ENCODE data around the gene CCL11. TPM values are rescaled to one million over a fixed set of nuclear protein-coding genes. Genes with fewer than 3 reads are reported as not detected.

Gene CCL11
- total RNA-seq, 1 donor from 2014 or later: not detected

DNA sequence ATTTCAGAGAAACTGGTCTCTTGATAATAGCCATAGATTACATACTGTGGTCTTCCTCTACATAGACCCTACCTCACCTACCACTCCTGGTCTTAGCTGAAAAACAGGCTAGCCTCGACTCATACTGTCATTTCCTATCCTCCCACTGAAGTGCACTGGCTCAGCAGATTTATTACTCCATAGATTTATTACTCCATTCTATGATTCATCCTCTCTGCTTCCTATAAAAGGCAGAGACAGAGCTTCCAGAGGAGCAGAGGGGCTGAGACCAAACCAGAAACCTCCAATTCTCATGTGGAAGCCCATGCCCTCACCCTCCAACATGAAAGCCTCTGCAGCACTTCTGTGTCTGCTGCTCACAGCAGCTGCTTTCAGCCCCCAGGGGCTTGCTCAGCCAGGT lies 15.6 kb upstream of the CCL11 start, which contains the start of gene CCL7:
TSS of gene CCL7 (plus strand) at position 253 of the 400 bp plus-strand sequence. CDS start at position 323, 70 bp downstream.
- H3K27me3 Mint-ChIP-seq: peaks cover 46% of the 10 kb centered on the region
- H3K36me3 Mint-ChIP-seq (ENCODE audit: low read depth): no peaks in the 10 kb centered on the region
- H3K4me1 Mint-ChIP-seq: no peaks in the 10 kb centered on the region
- no peak within 1 kb of the TSS for H3K4me3 Mint-ChIP-seq
- no peak for DNase-seq
- H3K27ac Mint-ChIP-seq: no peak within 1 kb of the TSS
- intact Hi-C loops (cut with micrococcal nuclease): no loop called here
- H3K9me3 Mint-ChIP-seq: no peaks in the 10 kb centered on the region

DNA sequence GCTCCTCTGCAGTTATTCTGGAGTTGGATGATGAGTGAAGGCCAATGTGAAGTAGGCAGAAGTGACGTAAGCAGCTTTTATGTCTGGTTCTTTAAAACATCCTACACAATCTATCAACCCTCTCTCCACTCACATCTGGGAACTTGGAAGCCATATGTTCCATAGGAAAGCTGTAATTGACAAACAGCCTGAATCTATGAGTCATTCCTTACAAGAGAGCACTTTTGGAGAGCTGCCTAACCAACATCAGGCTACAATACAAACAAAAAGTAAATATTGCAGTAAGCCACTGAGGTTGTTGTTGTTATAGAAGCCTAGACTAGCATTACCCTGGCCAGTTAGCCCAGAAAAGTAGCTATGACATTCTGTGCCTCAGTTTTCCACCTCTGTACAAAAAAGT lies 9.7 kb upstream of the CCL11 start:
- Mint-ChIP-seq H3K36me3 (ENCODE audit: low read depth) (no peaks in the 10 kb centered on the region), H3K4me1 (no peaks in the 10 kb centered on the region), H3K27ac (no peak overlapping the region), H3K9me3 (no peaks in the 10 kb centered on the region), H3K27me3 (peaks cover 51% of the 10 kb centered on the region), H3K4me3 (no peak overlapping the region)
- intact Hi-C loops (cut with micrococcal nuclease): no loop called here
- DNase-seq: no peak

- Mint-ChIP-seq H3K36me3 (ENCODE audit: low read depth) (no peaks in the 10 kb centered on the region), H3K4me3 (no peak overlapping the region), H3K27ac (no peak overlapping the region), H3K4me1 (no peaks in the 10 kb centered on the region), H3K27me3 (peaks cover 54% of the 10 kb centered on the region), H3K9me3 (no peaks in the 10 kb centered on the region)
- DNase-seq: no peak
- intact Hi-C loops (cut with micrococcal nuclease): no loop called here
These were observed 8.7 kb upstream of the CCL11 start for GRCh38 chr17:34276826-34277225.

GRCh38 chr17:34283571-34283970 lies 2.0 kb upstream of the CCL11 start:
- no peak overlapping the region for H3K27ac Mint-ChIP-seq
- no peak overlapping the region for H3K4me3 Mint-ChIP-seq
- H3K4me1 Mint-ChIP-seq: no peaks in the 10 kb centered on the region
- no peaks in the 10 kb centered on the region for H3K36me3 Mint-ChIP-seq (ENCODE audit: low read depth)
- no peaks in the 10 kb centered on the region for H3K9me3 Mint-ChIP-seq
- peaks cover 44% of the 10 kb centered on the region for H3K27me3 Mint-ChIP-seq
- intact Hi-C loops (cut with micrococcal nuclease): no loop called here
- peak; percentile 8 for DNase-seq

DNA sequence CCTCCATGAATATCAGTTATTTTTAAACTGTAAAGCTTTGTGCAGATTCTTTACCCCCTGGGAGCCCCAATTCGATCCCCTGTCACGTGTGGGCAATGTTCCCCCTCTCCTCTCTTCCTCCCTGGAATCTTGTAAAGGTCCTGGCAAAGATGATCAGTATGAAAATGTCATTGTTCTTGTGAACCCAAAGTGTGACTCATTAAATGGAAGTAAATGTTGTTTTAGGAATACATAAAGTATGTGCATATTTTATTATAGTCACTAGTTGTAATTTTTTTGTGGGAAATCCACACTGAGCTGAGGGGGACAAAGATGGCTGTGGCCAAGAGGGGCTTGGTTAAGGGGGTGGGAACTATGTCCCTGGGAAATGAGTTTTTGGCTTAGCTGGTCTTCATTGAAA lies 2.3 kb downstream of the CCL11 start:
- Mint-ChIP-seq H3K36me3 (ENCODE audit: low read depth) (no peaks in the 10 kb centered on the region), H3K27me3 (peaks cover 21% of the 10 kb centered on the region), H3K9me3 (no peaks in the 10 kb centered on the region), H3K4me3 (no peak overlapping the region), H3K27ac (no peak overlapping the region), H3K4me1 (no peaks in the 10 kb centered on the region)
- no peak for DNase-seq
- intact Hi-C loops (cut with micrococcal nuclease): no loop called here

DNA sequence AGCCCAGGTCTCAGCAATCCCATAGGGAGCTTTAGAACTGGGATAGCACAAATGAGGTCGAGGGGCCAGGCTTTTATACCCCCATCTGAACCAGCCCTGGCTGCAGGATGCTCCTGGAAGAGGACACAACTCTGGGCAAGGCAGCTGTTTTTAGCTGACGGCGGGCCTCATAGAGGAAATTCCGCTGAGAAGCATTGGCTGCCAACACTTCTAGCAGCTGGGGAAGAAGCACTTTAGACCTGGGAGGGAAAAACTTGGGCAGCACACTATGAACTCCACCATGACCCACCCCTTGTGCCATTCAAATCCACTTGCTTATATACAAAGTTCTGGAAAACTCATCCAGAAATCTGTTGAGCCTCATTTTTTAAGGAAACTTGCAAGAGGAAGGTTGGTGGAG lies 5.0 kb downstream of the CCL11 start:
- Mint-ChIP-seq H3K27ac (no peak overlapping the region), H3K4me1 (no peaks in the 10 kb centered on the region), H3K36me3 (ENCODE audit: low read depth) (no peaks in the 10 kb centered on the region), H3K9me3 (no peaks in the 10 kb centered on the region), H3K27me3 (peaks cover 18% of the 10 kb centered on the region), H3K4me3 (no peak overlapping the region)
- no peak for DNase-seq
- intact Hi-C loops (cut with micrococcal nuclease): no loop called here

DNA sequence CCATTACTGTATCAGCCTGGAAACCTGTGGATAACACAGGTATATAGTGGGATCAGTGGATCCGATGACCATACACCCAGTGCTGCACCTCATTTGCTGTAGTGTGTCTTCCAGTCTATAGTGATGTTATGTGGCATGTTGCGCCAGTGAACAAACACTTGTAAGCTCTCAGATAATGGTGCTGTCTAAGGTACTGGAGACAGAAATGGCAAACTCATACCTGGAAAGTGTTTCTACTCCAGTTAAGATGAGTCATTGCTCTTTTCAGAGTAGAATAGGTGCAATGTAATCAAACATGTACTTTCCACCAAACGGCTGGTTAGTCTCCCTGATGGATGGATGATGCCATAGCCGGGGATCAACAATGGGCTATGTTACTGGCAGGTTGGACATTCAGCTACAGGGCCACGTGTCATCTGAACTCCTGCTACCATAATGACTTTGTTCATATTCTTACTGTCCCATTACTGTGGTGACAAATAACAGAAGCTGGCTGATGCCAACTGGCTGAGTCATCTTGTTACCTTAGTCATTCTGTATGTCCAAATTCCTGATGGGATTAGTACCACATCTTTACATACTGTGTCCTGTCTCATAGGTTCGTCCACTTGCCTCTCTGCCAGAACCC lies 6.3 kb downstream of the CCL11 start:
- no peak for DNase-seq
- Mint-ChIP-seq H3K9me3 (no peaks in the 10 kb centered on the region), H3K4me1 (no peaks in the 10 kb centered on the region), H3K27me3 (peaks cover 14% of the 10 kb centered on the region), H3K27ac (no peak overlapping the region), H3K4me3 (no peak overlapping the region), H3K36me3 (ENCODE audit: low read depth) (no peaks in the 10 kb centered on the region)
- intact Hi-C loops (cut with micrococcal nuclease): no loop called here

GRCh38 chr17:34299027-34299426 lies 13.5 kb downstream of the CCL11 start:
- Mint-ChIP-seq H3K27ac (no peak overlapping the region), H3K4me3 (no peak overlapping the region), H3K27me3 (peaks cover 7% of the 10 kb centered on the region), H3K4me1 (peaks cover 22% of the 10 kb centered on the region), H3K36me3 (ENCODE audit: low read depth) (no peaks in the 10 kb centered on the region), H3K9me3 (peaks cover 6% of the 10 kb centered on the region)
- no peak for DNase-seq
- intact Hi-C loops (cut with micrococcal nuclease): no loop called here

GRCh38 chr17:34299956-34300577 lies 14.5 kb downstream of the CCL11 start:
- Mint-ChIP-seq H3K9me3 (peaks cover 6% of the 10 kb centered on the region), H3K36me3 (ENCODE audit: low read depth) (no peaks in the 10 kb centered on the region), H3K4me1 (peaks cover 23% of the 10 kb centered on the region), H3K27me3 (peaks cover 8% of the 10 kb centered on the region), H3K4me3 (no peak overlapping the region), H3K27ac (no peak overlapping the region)
- no peak for DNase-seq
- intact Hi-C loops (cut with micrococcal nuclease): no loop called here

DNA sequence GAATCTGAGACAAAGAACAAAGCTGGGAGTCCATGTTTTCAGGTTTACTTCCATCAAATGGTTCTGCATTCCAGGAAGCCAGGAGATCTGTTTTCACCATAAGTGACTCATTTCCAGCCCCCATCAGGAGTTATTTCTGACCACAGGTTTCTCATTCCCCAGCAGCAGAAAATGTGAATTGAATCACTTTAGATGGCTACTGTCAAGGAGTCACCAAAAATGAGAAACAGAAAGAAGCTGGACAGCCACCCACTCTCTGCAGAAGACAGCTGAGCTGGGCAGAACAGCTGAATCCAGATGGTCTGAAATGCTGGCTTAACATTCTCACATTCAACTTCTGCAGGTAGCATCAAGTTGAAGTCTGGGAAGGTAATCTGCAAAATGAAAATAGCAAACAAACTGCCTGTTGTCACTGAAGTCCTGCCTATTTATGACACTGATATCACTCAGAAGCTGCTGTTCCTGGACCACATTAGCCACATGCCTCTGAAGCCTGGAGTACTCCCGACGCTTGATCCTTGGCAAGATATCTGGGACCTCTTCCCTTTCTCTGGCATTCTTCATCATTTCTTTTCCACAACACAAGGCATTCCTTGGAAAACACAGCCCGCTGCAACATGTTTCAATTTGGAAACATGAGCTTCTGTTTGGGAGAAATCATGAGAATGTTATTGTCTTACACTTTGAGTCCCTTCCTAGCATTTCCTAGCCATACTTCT lies 15.3 kb downstream of the CCL11 start:
- Mint-ChIP-seq H3K36me3 (ENCODE audit: low read depth) (no peaks in the 10 kb centered on the region), H3K4me1 (peaks cover 23% of the 10 kb centered on the region), H3K4me3 (no peak overlapping the region), H3K27me3 (peaks cover 11% of the 10 kb centered on the region), H3K27ac (no peak overlapping the region), H3K9me3 (peaks cover 6% of the 10 kb centered on the region)
- no peak for DNase-seq
- intact Hi-C loops (cut with micrococcal nuclease): no loop called here

DNA sequence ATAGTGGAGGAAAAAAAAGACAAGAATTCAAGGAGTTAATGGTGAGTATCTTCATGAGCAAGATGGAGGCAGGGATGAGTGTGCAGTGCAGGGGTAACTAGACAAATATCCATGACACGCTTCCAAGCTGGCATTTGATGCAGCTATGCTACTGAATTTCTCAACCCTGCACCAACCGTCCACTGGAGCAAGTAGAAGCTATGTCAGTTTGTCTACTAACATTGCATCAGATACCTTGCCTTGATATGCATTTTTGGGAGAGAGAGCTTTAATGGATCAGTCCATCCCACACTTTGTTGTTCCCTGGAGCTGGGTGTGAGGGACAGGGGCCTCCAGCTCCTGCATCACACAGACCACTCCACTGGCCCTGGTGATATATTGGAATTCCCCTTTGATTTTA lies 16.4 kb downstream of the CCL11 start:
- peaks cover 28% of the 10 kb centered on the region for H3K4me1 Mint-ChIP-seq
- no peaks in the 10 kb centered on the region for H3K36me3 Mint-ChIP-seq (ENCODE audit: low read depth)
- H3K27ac Mint-ChIP-seq: no peak overlapping the region
- intact Hi-C loops (cut with micrococcal nuclease): no loop called here
- no peak for DNase-seq
- peaks cover 10% of the 10 kb centered on the region for H3K27me3 Mint-ChIP-seq
- H3K4me3 Mint-ChIP-seq: no peak overlapping the region
- peaks cover 6% of the 10 kb centered on the region for H3K9me3 Mint-ChIP-seq

DNA sequence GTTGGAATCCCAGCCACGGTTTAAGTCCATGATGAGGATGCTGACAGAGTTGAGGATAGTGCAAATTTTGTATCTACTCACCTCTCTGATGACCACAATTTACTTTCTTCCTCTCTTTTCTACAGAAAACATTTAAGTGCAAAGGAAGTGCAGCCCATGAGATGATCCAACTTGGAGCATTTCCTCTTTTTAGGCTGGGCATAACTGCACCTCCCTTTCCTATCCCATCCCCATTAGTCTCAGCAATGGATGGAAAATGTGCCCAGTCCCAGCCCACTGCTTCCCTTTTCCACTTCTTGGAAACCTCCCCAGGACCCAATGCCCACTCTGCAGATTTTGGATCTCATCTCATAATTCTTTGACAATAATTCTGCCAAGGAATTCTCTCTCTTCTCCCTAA lies 17.1 kb downstream of the CCL11 start:
- intact Hi-C loops (cut with micrococcal nuclease): no loop called here
- peaks cover 10% of the 10 kb centered on the region for H3K27me3 Mint-ChIP-seq
- H3K4me1 Mint-ChIP-seq: peaks cover 34% of the 10 kb centered on the region
- DNase-seq: no peak
- H3K27ac Mint-ChIP-seq: no peak overlapping the region
- no peaks in the 10 kb centered on the region for H3K36me3 Mint-ChIP-seq (ENCODE audit: low read depth)
- peaks cover 6% of the 10 kb centered on the region for H3K9me3 Mint-ChIP-seq
- no peak overlapping the region for H3K4me3 Mint-ChIP-seq

DNA sequence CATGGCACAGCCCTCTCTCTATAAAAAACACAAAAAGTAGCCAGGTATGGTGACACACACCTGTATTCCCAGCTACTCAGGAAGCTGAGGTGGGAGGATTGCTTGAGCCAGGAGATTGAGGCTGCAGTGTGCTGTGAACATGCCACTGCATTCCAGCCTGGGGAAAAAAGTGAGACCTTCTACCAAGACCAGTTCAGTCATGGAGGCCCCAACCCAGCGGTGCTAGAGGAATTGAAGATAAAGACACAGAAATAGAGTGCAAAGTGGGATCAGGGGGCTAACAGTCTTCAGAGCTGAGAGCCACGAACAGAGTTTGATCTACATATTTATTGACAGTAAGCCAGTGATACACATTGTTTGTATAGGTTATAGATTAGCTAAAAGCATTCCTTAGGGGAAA lies 18.1 kb downstream of the CCL11 start:
- H3K27ac Mint-ChIP-seq: no peak overlapping the region
- H3K9me3 Mint-ChIP-seq: peaks cover under 1% of the 10 kb centered on the region
- H3K4me1 Mint-ChIP-seq: peaks cover 43% of the 10 kb centered on the region
- DNase-seq: no peak
- no peaks in the 10 kb centered on the region for H3K36me3 Mint-ChIP-seq (ENCODE audit: low read depth)
- intact Hi-C loops (cut with micrococcal nuclease): no loop called here
- no peak overlapping the region for H3K4me3 Mint-ChIP-seq
- H3K27me3 Mint-ChIP-seq: peaks cover 6% of the 10 kb centered on the region

DNA sequence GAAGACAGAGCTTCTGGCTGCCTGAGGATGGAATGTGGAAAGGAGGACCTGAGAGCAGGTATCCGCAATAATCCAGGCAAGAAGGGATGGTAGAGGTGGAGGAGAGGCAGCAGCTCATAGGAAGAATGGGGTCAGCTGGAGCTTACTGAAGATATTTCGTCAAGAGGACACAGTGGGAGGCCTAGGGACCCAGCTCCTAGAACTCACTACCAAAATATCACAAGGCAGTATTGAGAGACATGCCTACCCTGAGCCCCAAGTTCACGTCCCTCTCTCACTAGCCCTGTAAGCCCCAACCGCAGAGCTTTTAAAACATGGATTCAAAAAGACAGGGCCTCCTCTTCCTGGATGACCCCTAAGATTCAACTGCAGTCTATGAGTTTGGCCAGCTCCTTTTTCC lies 19.5 kb downstream of the CCL11 start:
- peaks cover 6% of the 10 kb centered on the region for H3K27me3 Mint-ChIP-seq
- intact Hi-C loops (cut with micrococcal nuclease): loop anchor here (5.0 kb wide), 2 partner anchors 57 to 103 kb away; partner anchors contain the start of gene CCL1
- DNase-seq: no peak
- H3K27ac Mint-ChIP-seq: no peak overlapping the region
- H3K9me3 Mint-ChIP-seq: no peaks in the 10 kb centered on the region
- peaks cover 45% of the 10 kb centered on the region for H3K4me1 Mint-ChIP-seq
- no peaks in the 10 kb centered on the region for H3K36me3 Mint-ChIP-seq (ENCODE audit: low read depth)
- no peak overlapping the region for H3K4me3 Mint-ChIP-seq
